Measurements from ENCODE around the gene SNX3.

DNA sequence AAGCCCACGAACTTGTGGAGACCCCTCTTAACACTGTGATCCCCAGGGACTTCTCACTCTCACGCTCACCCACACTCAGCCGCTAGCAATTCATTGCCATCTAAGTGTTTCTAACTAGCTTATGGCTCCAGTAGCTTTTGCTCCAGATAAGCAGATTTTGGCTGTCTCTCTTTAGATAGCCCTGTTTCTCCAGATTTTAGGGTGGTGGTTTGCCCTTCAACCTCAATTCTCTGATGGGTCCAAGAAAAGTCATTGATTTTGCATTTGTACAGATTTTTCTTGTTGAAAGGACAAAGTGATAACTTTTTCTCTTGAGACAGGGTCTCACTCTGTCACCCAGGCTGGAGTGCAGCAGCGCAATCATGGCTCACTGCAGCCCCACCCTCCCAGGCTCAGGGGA is 53.8 kb downstream of the SNX3 start:
- TF ChIP-seq CTCF (IDR thresholded peaks at IDR 0.05) (no peak), EP300 (IDR thresholded peaks at IDR 0.05; ENCODE audit: low read depth) (no peak)

Measured in transverse colon (tissue), 3 donors.